CD4-positive, alpha-beta T cell (primary cell): ENCODE data around the gene RPP30. TPM values are rescaled to one million over a fixed set of nuclear protein-coding genes. Genes with fewer than 3 reads are reported as not detected.

Source experiments
- ATAC-seq: fragments of 200-7000 bp; cut with Tn5 transposase; one replicate; pipeline ENCODE4 v1.10.0; 2022; ENCODE audit warnings: mild to moderate bottlenecking; ENCODE audit not compliant: poor library complexity
- CTCF ChIA-PET: fragments of 350-600 bp; sonication (Branson Sonifier 250); formaldehyde crosslinking; loops from one replicate; lab custom pipeline; 2021; ENCODE audit warnings: antibody characterized with exemption, inconsistent platforms; lab: Charles Lee
- POLR2A ChIA-PET: fragments of 350-600 bp; sonication (Branson Sonifier 250); formaldehyde crosslinking; loops from one replicate; lab custom pipeline; 2021; ENCODE audit warnings: antibody characterized with exemption, inconsistent platforms; lab: Charles Lee
- DNase-seq, 14 experiments: peaks; one replicate each; pipeline ENCODE4 v3.0.0-alpha.2; 2013 to 2020; ENCODE audit warnings: mixed read lengths in 2 of 14
- H3K27ac ChIP-seq, 2 donors: one replicate each; pipeline versions ENCODE4 v1.5.1 to v1.7.0; 2013; ENCODE audit warnings: low read length in 2 of 2, low read depth in 1 of 2, mild to moderate bottlenecking in 1 of 2
- H3K27me3 ChIP-seq, 2 experiments: 1 replicate in 1 of 2; 2 replicates in 1 of 2; pipeline versions ENCODE4 v1.6.1 to v1.7.0; 2013; ENCODE audit warnings: low read length in 2 of 2, control low read depth in 1 of 2, mild to moderate bottlenecking in 1 of 2, moderate library complexity in 1 of 2; ENCODE audit not compliant: insufficient read depth in 2 of 2, control insufficient read depth in 1 of 2
- H3K36me3 ChIP-seq: one replicate; pipeline ENCODE4 v1.6.1; 2013; ENCODE audit warnings: low read length, control low read depth; ENCODE audit not compliant: insufficient read depth
- H3K4me1 ChIP-seq: one replicate; pipeline ENCODE4 v1.6.1; 2013; ENCODE audit warnings: low read length, control low read depth; ENCODE audit not compliant: insufficient read depth
- H3K4me3 ChIP-seq: one replicate; pipeline ENCODE4 v1.5.1; 2013; ENCODE audit warnings: mild to moderate bottlenecking, low read length, moderate library complexity
- H3K9me3 ChIP-seq, 2 experiments: 1 replicate in 1 of 2; 2 replicates in 1 of 2; pipeline versions ENCODE4 v1.6.1 to v1.7.0; 2013; ENCODE audit warnings: low read length in 2 of 2, mild to moderate bottlenecking in 2 of 2, control low read depth in 1 of 2, moderate library complexity in 1 of 2; ENCODE audit not compliant: control insufficient read depth in 1 of 2, insufficient read depth in 1 of 2
- H3K27ac Mint-ChIP-seq: one replicate; pipeline ENCODE4 v1.8.0; 2020; ENCODE audit warnings: mixed read lengths
- H3K27me3 Mint-ChIP-seq: one replicate; pipeline ENCODE4 v1.8.0; 2021; ENCODE audit warnings: mixed read lengths
- H3K36me3 Mint-ChIP-seq: one replicate; pipeline ENCODE4 v1.8.0; 2021; ENCODE audit warnings: low read depth, mixed read lengths
- H3K4me1 Mint-ChIP-seq: one replicate; pipeline ENCODE4 v1.8.0; 2021; ENCODE audit warnings: low read depth, mixed read lengths
- H3K4me3 Mint-ChIP-seq: one replicate; pipeline ENCODE4 v1.8.0; 2020; ENCODE audit warnings: mild to moderate bottlenecking, mixed read lengths
- H3K9me3 Mint-ChIP-seq: one replicate; pipeline ENCODE4 v1.8.0; 2020; ENCODE audit warnings: mixed read lengths
- CTCF ChIP-seq: fragments of 200-600 bp; IDR thresholded peaks from one replicate; pipeline ENCODE4 v1.8.0; 2022; ENCODE audit warnings: antibody characterized with exemption, mild to moderate bottlenecking
- intact Hi-C, 2 experiments: fragments of 100-400 bp; cut with DNase I in 1 of 2; cut with micrococcal nuclease in 1 of 2; formaldehyde crosslinking; loops; one replicate each; pipeline versions ENCODE4 v1.15.1 to v1.9.0; 2023 to 2025; cut with DNase I, micrococcal nuclease
- total RNA-seq, 174 experiments: library from RNA in 2 of 174; stranded (reverse) in 2 of 174; gene quantifications; one replicate each; pipeline ENCODE4 v1.2.3 and lab custom pipeline; 2021 to 2026

Gene RPP30
- total RNA-seq, 2 experiments from 2014 or later = 25.3 to 28.5 TPM

- ChIA-PET POLR2A (no interaction called here), CTCF (no interaction called here)
- intact Hi-C loops = no loop called here
- H3K4me1 ChIP-seq = no peaks in the 10 kb centered on the region
- no peaks in the 10 kb centered on the region for H3K9me3 Mint-ChIP-seq
- H3K27ac ChIP-seq = no peak overlapping the region
- DNase-seq (no peak), ATAC-seq (no peak)
- peaks cover 13% of the 10 kb centered on the region for H3K27me3 Mint-ChIP-seq
- H3K9me3 ChIP-seq = no peaks in the 10 kb centered on the region
- H3K4me3 Mint-ChIP-seq = no peak overlapping the region
- H3K27ac Mint-ChIP-seq = no peak overlapping the region
- peaks cover 4 to 11% of the 10 kb centered on the region in 2 experiments for H3K27me3 ChIP-seq
- no peak for TF ChIP-seq CTCF
- H3K36me3 ChIP-seq = no peaks in the 10 kb centered on the region
- no peak overlapping the region for H3K4me3 ChIP-seq
- no peaks in the 10 kb centered on the region for H3K4me1 Mint-ChIP-seq
- H3K36me3 Mint-ChIP-seq = no peaks in the 10 kb centered on the region
Measured at GRCh38 chr10:90921906-90922305, 50.1 kb downstream of the RPP30 start.

- intact Hi-C loops = no loop called here
- ChIA-PET POLR2A (no interaction called here), CTCF (interaction anchor here (0.8 kb wide), 1 partner anchor 11 kb away, joined by 3 read pairs; no protein-coding TSS in a partner anchor)
- no peaks in the 10 kb centered on the region for H3K4me1 Mint-ChIP-seq
- H3K27ac ChIP-seq = no peak overlapping the region
- H3K27ac Mint-ChIP-seq = no peak overlapping the region
- no peaks in the 10 kb centered on the region for H3K4me1 ChIP-seq
- peaks cover 4 to 11% of the 10 kb centered on the region in 2 experiments for H3K27me3 ChIP-seq
- H3K9me3 ChIP-seq = no peaks in the 10 kb centered on the region
- peaks cover 19% of the 10 kb centered on the region for H3K27me3 Mint-ChIP-seq
- ATAC-seq (no peak), DNase-seq (no peak)
- H3K9me3 Mint-ChIP-seq = no peaks in the 10 kb centered on the region
- no peak overlapping the region for H3K4me3 ChIP-seq
- H3K36me3 ChIP-seq = no peaks in the 10 kb centered on the region
- H3K4me3 Mint-ChIP-seq = no peak overlapping the region
- no peak for TF ChIP-seq CTCF
- no peaks in the 10 kb centered on the region for H3K36me3 Mint-ChIP-seq
Measured at GRCh38 chr10:90923111-90923731, 51.4 kb downstream of the RPP30 start.

GRCh38 chr10:90924552-90924951 lies 52.8 kb downstream of the RPP30 start:
- peaks cover 19% of the 10 kb centered on the region for H3K27me3 Mint-ChIP-seq

More at GRCh38 chr10:90924552-90924951, 52.8 kb downstream of the RPP30 start:
- Mint-ChIP-seq H3K27ac (no peak overlapping the region), H3K36me3 (no peaks in the 10 kb centered on the region), H3K9me3 (no peaks in the 10 kb centered on the region), H3K4me1 (no peaks in the 10 kb centered on the region), H3K4me3 (no peak overlapping the region)
- DNase-seq (no peak), ATAC-seq (no peak)
- H3K4me3 ChIP-seq = no peak overlapping the region
- POLR2A ChIA-PET = no interaction called here
- no peaks in the 10 kb centered on the region for H3K36me3 ChIP-seq
- H3K9me3 ChIP-seq = no peaks in the 10 kb centered on the region
- H3K27ac ChIP-seq = no peak overlapping the region
- H3K4me1 ChIP-seq = no peaks in the 10 kb centered on the region
- no peak for TF ChIP-seq CTCF
- CTCF ChIA-PET = no interaction called here
- peaks cover 4 to 11% of the 10 kb centered on the region in 2 experiments for H3K27me3 ChIP-seq
- intact Hi-C loops = no loop called here
